WERI-Rb-1 (cell line): ENCODE measurements around the gene TRIM72.
"Not testable (repeated sequence)": the region's sequence is repeated elsewhere in the genome, so short reads cannot be mapped to it uniquely, and the experiment has no call there.

ENCODE experiments used
- DNase-seq: peaks from one replicate; pipeline ENCODE4 v3.0.0-alpha.2; 2020
- H3K27ac ChIP-seq: fragments of 250-450 bp; sonication (Bioruptor Pico); 2 replicates; pipeline ENCODE4 v1.5.1; 2020; ENCODE audit warnings: mild to moderate bottlenecking, moderate library complexity
- H3K27me3 ChIP-seq: fragments of 250-450 bp; sonication (Bioruptor Pico); 2 replicates; pipeline ENCODE4 v1.5.1; 2021; ENCODE audit warnings: mild to moderate bottlenecking, low read depth, moderate library complexity; ENCODE audit not compliant: insufficient read depth, severe bottlenecking
- H3K36me3 ChIP-seq: fragments of 250-450 bp; sonication (Bioruptor Pico); 2 replicates; pipeline ENCODE4 v1.5.1; 2020; ENCODE audit warnings: mild to moderate bottlenecking, moderate library complexity
- H3K4me3 ChIP-seq: 2 replicates; pipeline ENCODE4 v1.5.1; 2011; ENCODE audit warnings: low read depth, mild to moderate bottlenecking, control low read depth, low read length
- H3K9me3 ChIP-seq: fragments of 250-450 bp; sonication (Bioruptor Pico); 2 replicates; pipeline ENCODE4 v1.5.1; 2021; ENCODE audit warnings: mild to moderate bottlenecking, moderate library complexity; ENCODE audit not compliant: severe bottlenecking
- TF ChIP-seq, protein P1 (sequence below): IDR thresholded peaks from 2 replicates; pipeline ENCODE4 v1.5.1; 2011; ENCODE audit warnings: low read depth, mild to moderate bottlenecking, control low read depth, inconsistent platforms, low read length

TRIM72 gene

DNA sequence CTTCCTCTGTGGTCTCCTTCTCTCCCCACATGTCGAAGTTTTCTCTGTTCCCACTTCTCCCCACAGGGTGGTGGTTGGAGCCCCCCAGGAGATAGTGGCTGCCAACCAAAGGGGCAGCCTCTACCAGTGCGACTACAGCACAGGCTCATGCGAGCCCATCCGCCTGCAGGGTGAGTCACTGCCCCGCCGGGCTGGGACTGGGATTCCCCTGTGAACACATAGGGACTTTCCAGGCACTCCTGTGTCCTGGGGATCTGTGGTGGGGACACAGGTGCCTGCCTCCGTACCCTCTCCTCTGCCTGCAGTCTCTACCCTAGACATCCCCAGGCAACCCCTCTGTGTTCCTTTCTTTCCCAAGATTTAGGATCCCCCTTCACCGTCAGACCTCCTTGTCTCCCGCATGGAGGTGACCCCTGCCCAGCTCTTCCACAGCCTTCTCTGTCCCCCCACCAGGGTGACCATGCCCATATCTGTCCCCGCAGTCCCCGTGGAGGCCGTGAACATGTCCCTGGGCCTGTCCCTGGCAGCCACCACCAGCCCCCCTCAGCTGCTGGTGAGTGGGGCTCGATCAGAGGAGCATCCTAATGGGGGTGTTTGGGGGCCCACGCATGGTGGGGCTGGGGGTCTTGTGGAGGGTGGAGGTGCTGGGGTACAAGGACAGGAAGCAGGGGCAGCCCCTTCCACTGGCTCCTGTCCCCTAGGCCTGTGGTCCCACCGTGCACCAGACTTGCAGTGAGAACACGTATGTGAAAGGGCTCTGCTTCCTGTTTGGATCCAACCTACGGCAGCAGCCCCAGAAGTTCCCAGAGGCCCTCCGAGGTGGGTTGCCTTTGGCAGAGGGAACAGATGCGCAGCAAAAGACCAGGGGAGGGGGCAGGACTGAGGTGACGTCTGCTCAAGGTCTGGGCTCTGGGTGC lies 51.7 kb downstream of the TRIM72 start:
- peaks cover 90% of the 10 kb centered on the region for H3K27me3 ChIP-seq

DNA sequence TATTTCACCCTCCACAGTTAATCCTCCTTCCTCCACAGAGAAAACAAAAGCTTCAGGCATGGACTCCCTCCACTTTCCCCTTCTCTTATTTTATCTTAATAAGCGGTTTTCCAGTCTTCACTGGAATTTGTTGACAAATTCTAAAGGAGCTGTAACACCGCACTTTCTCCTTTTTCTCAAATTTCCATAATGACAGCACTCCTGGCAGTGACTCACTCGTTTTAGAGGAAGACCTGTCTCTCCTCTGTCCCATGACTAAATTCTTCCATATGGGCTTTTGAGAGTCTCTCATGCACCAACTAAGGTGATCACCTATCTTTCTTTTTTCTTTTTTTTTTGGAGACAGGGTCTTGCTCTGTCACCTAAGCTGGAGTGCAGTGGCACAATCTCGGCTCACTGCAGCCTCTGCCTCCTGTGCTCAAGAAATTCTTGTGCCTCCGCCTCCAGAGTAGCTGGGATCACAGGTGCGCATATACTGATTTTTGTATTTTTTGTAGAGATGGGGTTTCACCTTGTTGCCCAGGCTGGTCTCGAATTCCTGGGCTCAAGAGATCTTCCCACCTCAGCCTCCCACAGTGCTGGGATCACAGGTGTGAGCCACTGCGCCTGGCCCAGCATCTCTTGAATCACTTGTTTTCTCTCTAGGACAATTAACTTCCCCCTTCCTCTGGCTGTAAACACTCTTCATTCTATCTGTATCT lies 53.6 kb downstream of the TRIM72 start:
- H3K27ac ChIP-seq = no peak overlapping the region
- TF ChIP-seq, protein P1, sequence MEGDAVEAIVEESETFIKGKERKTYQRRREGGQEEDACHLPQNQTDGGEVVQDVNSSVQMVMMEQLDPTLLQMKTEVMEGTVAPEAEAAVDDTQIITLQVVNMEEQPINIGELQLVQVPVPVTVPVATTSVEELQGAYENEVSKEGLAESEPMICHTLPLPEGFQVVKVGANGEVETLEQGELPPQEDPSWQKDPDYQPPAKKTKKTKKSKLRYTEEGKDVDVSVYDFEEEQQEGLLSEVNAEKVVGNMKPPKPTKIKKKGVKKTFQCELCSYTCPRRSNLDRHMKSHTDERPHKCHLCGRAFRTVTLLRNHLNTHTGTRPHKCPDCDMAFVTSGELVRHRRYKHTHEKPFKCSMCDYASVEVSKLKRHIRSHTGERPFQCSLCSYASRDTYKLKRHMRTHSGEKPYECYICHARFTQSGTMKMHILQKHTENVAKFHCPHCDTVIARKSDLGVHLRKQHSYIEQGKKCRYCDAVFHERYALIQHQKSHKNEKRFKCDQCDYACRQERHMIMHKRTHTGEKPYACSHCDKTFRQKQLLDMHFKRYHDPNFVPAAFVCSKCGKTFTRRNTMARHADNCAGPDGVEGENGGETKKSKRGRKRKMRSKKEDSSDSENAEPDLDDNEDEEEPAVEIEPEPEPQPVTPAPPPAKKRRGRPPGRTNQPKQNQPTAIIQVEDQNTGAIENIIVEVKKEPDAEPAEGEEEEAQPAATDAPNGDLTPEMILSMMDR = no peak
- H3K36me3 ChIP-seq = no peaks in the 10 kb centered on the region
- no peaks in the 10 kb centered on the region for H3K9me3 ChIP-seq
- peaks cover 85% of the 10 kb centered on the region for H3K27me3 ChIP-seq
- no peak overlapping the region for H3K4me3 ChIP-seq
- no peak for DNase-seq

More for the DNA sequence above, 51.7 kb downstream of the TRIM72 start:
- Histone ChIP-seq H3K36me3 (no peaks in the 10 kb centered on the region), H3K9me3 (no peaks in the 10 kb centered on the region), H3K4me3 (no peak overlapping the region), H3K27ac (no peak overlapping the region)
- TF ChIP-seq, protein P1 = no peak
- DNase-seq = no peak

DNA sequence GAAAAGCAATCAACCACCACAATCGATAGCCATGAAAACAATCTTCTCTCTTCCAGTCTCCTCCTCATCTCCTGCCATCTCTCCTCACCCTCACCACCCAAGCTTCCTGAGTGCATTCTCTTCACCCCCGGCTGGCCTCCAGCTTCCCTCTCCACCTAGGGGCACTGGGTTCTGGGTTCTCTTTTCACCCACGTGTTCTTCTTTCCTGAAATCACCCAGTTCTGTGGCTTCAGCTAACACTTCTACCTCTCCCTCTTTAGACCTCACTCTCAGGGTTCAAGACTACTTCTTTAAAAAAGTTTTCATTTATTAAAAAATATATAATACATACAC lies 54.1 kb downstream of the TRIM72 start:
- Histone ChIP-seq H3K4me3 (no peak overlapping the region), H3K27me3 (peaks cover 81% of the 10 kb centered on the region), H3K36me3 (no peaks in the 10 kb centered on the region), H3K27ac (no peak overlapping the region), H3K9me3 (no peaks in the 10 kb centered on the region)
- DNase-seq = no peak
- TF ChIP-seq, protein P1 = no peak

DNA sequence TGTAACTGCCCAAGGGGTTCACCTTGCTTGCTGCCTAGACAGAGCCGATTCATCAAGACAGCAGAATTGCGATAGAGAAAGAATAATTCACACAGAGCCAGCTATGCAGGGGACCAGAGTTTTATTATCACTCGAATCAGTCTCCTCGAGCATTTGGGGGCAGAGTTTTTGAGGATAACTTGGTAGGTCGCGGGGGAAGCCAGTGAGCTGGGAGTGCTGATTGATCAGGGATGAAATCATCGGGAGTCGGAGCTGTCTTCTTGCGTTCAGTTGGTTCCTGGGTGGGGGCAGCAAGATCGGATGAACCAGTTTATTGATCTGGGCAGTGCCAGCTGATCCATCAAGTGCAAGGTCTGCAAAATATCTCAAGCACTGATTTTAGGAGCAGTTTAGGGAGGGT lies 55.0 kb downstream of the TRIM72 start:
- Histone ChIP-seq H3K36me3 (no peaks in the 10 kb centered on the region), H3K27ac (no peak overlapping the region), H3K27me3 (peaks cover 72% of the 10 kb centered on the region), H3K4me3 (no peak overlapping the region), H3K9me3 (no peaks in the 10 kb centered on the region)
- TF ChIP-seq, protein P1 = no peak
- DNase-seq = no peak

DNA sequence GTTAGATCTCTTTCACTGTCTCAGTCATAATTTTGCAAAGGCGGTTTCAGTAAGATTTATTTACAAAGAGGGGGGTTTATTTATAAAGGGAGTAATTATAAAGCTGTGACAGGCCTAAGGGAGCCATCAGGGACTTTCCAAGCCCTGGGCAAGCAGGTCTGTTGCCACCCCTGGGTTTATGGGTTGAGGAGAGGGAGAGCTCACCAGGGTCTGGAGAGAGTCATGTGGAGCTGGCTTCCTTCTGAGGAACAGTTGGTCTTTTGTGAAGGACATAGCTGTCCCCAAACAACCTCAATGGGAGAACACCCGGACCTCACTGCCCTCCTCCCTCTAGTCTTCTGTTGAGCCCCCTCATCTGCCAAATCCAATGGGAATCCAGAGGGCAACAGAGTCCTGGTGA lies 55.6 kb downstream of the TRIM72 start:
- Histone ChIP-seq H3K9me3 (no peaks in the 10 kb centered on the region), H3K36me3 (no peaks in the 10 kb centered on the region), H3K27ac (no peak overlapping the region), H3K4me3 (no peak overlapping the region), H3K27me3 (peaks cover 66% of the 10 kb centered on the region)
- no peak for DNase-seq
- TF ChIP-seq, protein P1 = no peak

DNA sequence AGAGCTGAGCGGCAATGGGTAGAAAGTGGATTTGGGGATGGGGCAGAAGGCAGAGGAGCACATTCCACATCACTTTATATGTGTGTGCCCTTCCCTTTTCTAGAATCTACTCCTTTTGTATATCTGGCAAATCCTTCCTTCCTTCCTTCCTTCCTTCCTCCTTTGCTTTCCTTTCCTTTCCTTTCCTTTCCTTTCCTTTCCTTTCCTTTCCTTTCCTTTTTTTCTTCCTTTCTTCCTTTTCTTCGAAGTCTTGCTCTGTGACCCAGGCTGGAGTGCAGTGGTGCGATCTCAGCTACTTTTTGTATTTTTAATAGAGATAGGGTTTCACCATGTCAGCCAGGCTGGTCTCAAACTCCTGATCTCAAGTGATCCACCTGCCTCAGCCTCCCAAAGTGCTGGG lies 56.1 kb downstream of the TRIM72 start:
- peaks cover 65% of the 10 kb centered on the region for H3K27me3 ChIP-seq
- H3K36me3 ChIP-seq, H3K4me3 ChIP-seq, DNase-seq, H3K27ac ChIP-seq, H3K9me3 ChIP-seq: not testable (repeated sequence)
